HepG2 (cell line): ENCODE data around the gene ZFP90. TPM values are rescaled to one million over a fixed set of nuclear protein-coding genes. Genes with fewer than 3 reads are reported as not detected.

Experiments used
- ATM ChIP-seq: fragments of 450-650 bp; IDR thresholded peaks from 2 replicates; pipeline ENCODE4 v1.7.1; 2017; ENCODE audit warnings: mild to moderate bottlenecking, borderline replicate concordance
- CCDC6 ChIP-seq: sonication (generic); formaldehyde crosslinking; IDR thresholded peaks from 2 replicates; pipeline ENCODE4 v1.8.1; 2022; ENCODE audit warnings: mild to moderate bottlenecking, missing genetic modification reagents, moderate library complexity
- EED ChIP-seq: sonication (generic); formaldehyde crosslinking; IDR thresholded peaks from 2 replicates; pipeline ENCODE4 v1.5.0; 2020; ENCODE audit warnings: mild to moderate bottlenecking, missing genetic modification reagents
- MED1 ChIP-seq: sonication (generic); formaldehyde crosslinking; IDR thresholded peaks from 2 replicates; pipeline ENCODE4 v1.4.0; 2020; ENCODE audit warnings: missing genetic modification reagents
- ZNF224 ChIP-seq: sonication (generic); formaldehyde crosslinking; IDR thresholded peaks from 2 replicates; pipeline ENCODE4 v1.5.0; 2020; ENCODE audit warnings: mild to moderate bottlenecking, missing genetic modification reagents
- ZNF235 ChIP-seq: sonication (generic); formaldehyde crosslinking; IDR thresholded peaks from 2 replicates; pipeline ENCODE4 v1.8.1; 2023; ENCODE audit warnings: mild to moderate bottlenecking, missing genetic modification reagents, borderline replicate concordance
- ZNF446 ChIP-seq: sonication (generic); formaldehyde crosslinking; IDR thresholded peaks from 2 replicates; pipeline ENCODE4 v1.5.0; 2020; ENCODE audit warnings: mild to moderate bottlenecking, missing genetic modification reagents
- ZNF768 ChIP-seq: sonication (generic); formaldehyde crosslinking; IDR thresholded peaks from 2 replicates; pipeline ENCODE4 v1.4.0; 2020; ENCODE audit warnings: missing genetic modification reagents
- polyA plus RNA-seq, 8 experiments: library from polyadenylated mRNA; depleted of rRNA in 3 of 8; stranded (reverse) in 7 of 8; unstranded in 1 of 8; fragments of >200 nt; fragmentation: Illumina TruSeq in 4 of 8; extraction: Trizol in 4 of 8; gene quantifications; 2 replicates each; pipeline versions ENCODE4 v1.2.1 to v1.2.3, GENCODE V29; 2011 to 2016; ENCODE audit warnings: low read depth in 4 of 8, missing spikeins in 1 of 8, mixed read lengths in 1 of 8; ENCODE audit not compliant: insufficient read depth in 1 of 8
- total RNA-seq, 5 experiments: library from RNA; depleted of rRNA; stranded (reverse); fragments of >200 nt; fragmentation: Illumina TruSeq; extraction: Trizol; gene quantifications; 2 replicates each; pipeline ENCODE4 v1.2.3, GENCODE V29; 2016; ENCODE audit warnings: low read depth in 1 of 5
- TF ChIP-seq, protein P1 (sequence below): sonication (generic); formaldehyde crosslinking; IDR thresholded peaks from 2 replicates; pipeline ENCODE4 v1.8.0; 2022; ENCODE audit warnings: missing genetic modification reagents, mild to moderate bottlenecking, inconsistent platforms, borderline replicate concordance
- TF ChIP-seq, protein P2 (sequence below): IDR thresholded peaks from 2 replicates; pipeline ENCODE4 v1.6.1; 2016; ENCODE audit warnings: low read depth

Gene ZFP90
- total and polyA plus RNA-seq, 2 of the 13 experiments (the other 11 are each of a cell fraction or from before 2014, with no cell fraction given) = 17.6 to 18.9 TPM

DNA sequence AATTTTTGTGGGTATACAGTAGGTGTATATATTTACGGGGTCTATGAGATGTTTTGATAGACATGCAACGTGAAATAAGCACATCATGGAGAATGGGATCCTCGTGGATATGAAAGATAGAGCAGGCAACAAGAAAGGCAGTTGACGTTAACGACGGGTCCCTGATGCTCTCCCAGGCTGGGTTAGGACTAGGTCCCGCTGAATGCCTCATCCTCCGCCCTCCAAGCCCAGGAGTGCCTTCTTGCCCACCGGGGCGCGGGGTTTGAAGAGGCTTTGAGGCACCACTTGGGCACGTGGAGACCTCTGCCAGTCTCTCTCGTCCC, 9.5 kb upstream of the ZFP90 start (continued):
- TF ChIP-seq, protein P1, sequence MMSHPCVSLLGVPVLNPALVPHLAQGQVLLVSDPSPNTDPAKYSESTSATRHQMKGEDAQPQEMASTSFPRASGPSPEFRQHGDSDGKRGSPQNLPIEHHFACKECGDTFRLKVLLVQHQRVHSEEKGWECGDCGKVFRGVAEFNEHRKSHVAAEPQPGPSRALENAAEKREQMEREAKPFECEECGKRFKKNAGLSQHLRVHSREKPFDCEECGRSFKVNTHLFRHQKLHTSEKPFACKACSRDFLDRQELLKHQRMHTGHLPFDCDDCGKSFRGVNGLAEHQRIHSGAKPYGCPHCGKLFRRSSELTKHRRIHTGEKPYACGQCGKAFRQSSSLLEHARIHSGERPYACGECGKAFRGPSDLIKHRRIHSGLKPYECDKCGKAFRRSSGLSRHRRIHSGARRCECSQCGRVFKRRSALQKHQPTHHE (CRISPR knock-in tag) = no peak
- TF ChIP-seq MED1 (CRISPR knock-in tag) (no peak), EED (CRISPR knock-in tag) (peak; percentile 80), ZNF768 (no peak), ZNF446 (CRISPR knock-in tag) (0 out of 2 replicates have a peak, but pooled peaks have one; percentile 2), CCDC6 (CRISPR knock-in tag) (peak; percentile 23; the same call in 1 of the 2 replicates), ATM (no peak), ZNF235 (no peak), ZNF224 (CRISPR knock-in tag) (no peak)
- TF ChIP-seq, protein P2, sequence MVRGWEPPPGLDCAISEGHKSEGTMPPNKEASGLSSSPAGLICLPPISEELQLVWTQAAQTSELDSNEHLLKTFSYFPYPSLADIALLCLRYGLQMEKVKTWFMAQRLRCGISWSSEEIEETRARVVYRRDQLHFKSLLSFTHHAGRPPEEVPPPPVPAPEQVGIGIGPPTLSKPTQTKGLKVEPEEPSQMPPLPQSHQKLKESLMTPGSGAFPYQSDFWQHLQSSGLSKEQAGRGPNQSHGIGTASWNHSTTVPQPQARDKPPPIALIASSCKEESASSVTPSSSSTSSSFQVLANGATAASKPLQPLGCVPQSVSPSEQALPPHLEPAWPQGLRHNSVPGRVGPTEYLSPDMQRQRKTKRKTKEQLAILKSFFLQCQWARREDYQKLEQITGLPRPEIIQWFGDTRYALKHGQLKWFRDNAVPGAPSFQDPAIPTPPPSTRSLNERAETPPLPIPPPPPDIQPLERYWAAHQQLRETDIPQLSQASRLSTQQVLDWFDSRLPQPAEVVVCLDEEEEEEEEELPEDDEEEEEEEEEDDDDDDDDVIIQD (CRISPR knock-in tag) = no peak
